H1 (cell line): Measurements from ENCODE around the gene CDK5RAP3. TPM values are rescaled to one million over a fixed set of nuclear protein-coding genes. Genes with fewer than 3 reads are reported as not detected.

Experiments used
- CHD2 ChIP-seq: IDR thresholded peaks from 2 replicates; pipeline ENCODE4 v1.6.1; 2012; ENCODE audit warnings: low read length, improper control_type of control experiment
- polyA plus RNA-seq, 7 experiments: library from polyadenylated mRNA; depleted of rRNA in 3 of 7; stranded (reverse) in 5 of 7; unstranded in 2 of 7; fragments of >200 nt in 5 of 7; fragments of 200-250 nt in 2 of 7; gene quantifications; 1 replicate in 5 of 7; 2 replicates in 1 of 7; 4 replicates in 1 of 7; pipeline versions ENCODE4 v1.2.1 to v1.2.3, GENCODE V29; 2011 to 2013; ENCODE audit warnings: missing spikeins in 2 of 7, mixed read lengths in 2 of 7
- total RNA-seq: library from RNA; stranded (reverse); fragmentation: NEBNext Ultra II Directional; extraction: Animal tissue kit (Norgen Biotek cat#: 25700); gene quantifications from 2 replicates; pipeline ENCODE4 v1.2.1, GENCODE V29; 2021

Gene CDK5RAP3
- total and polyA plus RNA-seq, 2 of the 8 experiments (the other 6 are each of a cell fraction or from before 2014, with no cell fraction given): 88.2 to 93.2 TPM

DNA sequence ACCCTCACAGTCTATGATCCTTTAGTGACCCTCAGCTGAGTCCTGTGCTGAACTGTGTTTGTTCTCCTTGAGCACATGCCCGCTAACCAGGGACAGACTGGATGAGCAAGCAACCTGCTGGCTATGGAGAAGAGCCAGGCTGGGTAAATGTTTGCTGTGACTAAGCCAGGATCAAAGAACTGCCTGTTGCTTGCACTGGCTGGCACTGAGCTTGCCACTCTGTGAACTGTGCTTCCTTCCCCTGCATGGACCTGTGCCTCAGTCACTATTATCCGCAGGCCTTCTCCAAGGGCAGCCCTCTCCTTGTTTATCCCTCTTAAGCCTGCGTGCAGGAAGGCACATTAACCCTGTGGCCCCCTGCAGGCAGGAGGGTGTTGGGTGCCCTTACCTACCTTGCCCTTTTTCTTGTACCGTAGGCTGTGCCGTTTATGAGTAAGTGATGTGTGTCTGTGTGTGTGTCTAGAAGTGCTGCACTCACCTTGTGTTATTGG is 22.2 kb upstream of the CDK5RAP3 start (continued):
- no peak for TF ChIP-seq CHD2
